Measurements from ENCODE around the gene MARK4.

MARK4 gene

GRCh38 chr19:45271735-45272108, 20.7 kb downstream of the MARK4 start:
- DNase-seq (ENCODE audit: low read depth), result no peak

DNA sequence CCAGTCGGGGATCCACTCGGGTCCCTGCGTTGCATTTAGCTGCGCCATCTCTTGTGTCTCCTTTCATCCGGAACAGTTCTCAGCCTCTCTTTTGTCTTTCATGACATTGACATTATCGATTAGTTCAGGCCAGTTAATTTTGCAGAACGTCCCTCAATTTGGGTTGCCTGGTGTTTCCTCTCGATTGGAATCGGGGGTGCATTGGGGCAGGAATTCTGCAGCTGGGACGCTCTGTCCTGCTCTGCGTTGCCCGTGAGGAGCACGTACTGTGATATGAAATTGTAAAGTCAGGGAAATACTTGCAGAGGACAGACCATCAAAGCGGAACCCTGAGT, 22.4 kb downstream of the MARK4 start:
- no peak for DNase-seq (ENCODE audit: low read depth)

GRCh38 chr19:45275370-45275971, 24.4 kb downstream of the MARK4 start:
- DNase-seq (ENCODE audit: low read depth), result no peak

DNA sequence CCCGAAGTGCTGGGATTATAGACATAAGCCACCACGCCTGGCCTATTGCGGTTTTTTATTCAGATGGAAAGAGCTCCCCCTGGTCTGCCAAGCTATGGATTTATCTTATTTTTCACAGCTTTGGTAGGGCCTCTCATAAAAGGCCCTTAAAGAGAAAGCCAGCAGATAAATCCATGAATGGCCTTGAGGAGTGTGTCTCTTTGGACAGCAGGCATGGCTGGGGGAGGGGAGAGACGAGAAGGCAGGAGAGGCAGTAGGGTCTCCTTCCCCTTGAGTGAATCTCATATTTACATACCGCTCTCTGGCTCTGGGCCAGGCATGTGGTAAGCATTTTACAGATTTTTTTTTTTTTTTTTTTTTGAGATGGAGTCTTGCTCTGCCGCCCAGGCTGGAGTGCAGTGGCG, 25.2 kb downstream of the MARK4 start:
- DNase-seq (ENCODE audit: low read depth), result no peak

GRCh38 chr19:45278087-45278486, 27.0 kb downstream of the MARK4 start:
- DNase-seq (ENCODE audit: low read depth), result no peak

GRCh38 chr19:45279587-45280192, 28.6 kb downstream of the MARK4 start:
- no peak for DNase-seq (ENCODE audit: low read depth)

GRCh38 chr19:45280471-45280961, 29.4 kb downstream of the MARK4 start:
- no peak for DNase-seq (ENCODE audit: low read depth)

DNA sequence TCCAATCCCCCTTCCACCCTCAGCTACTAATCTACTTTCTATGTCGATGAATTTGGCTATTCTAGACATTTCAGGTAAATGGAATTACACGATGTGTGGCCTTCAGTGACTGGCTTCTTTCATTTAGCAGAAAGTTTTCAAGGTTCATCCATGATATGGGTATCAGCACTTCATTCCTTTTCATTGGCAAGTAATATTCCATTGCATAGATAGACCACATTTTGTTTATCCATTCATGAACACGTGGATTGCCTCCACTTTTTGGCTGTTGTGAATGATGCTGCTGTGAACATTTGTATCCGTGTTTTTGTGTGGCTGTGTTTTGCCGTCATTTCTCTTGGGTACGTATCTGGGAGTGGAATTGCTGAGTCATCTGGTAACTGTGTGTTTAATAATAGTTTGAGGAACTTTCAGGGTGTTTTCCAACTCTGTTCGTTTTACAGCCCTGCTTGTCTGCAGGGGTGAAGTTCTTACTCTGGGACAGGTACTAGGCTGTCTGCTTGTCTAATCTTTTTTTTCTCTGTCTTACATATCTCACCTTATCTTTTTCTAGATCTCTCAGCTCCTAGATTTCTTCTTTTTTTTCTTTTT, 32.5 kb downstream of the MARK4 start:
- DNase-seq (ENCODE audit: low read depth), result no peak

GRCh38 chr19:45290381-45290931, 39.4 kb downstream of the MARK4 start:
- DNase-seq (ENCODE audit: low read depth), result no peak

DNA sequence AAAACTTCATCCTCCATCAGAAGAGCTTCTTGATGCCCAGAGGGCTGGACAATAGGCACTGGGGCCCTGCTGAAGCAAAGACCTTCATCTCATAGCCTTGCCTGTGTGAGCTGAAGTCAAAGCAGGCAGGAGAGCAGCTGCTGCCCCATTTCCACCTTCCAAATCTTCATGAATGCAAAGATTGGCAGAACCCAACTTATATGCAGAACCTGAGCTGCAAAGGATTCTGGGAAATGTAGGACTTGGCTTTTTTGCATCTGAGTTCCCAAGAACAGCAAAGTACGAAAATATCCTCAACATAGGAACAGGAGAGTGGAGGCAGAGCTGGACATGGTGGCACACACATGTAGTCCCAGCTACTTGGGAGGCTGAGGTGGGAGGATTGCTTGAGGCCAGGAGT, 40.8 kb downstream of the MARK4 start:
- no peak for DNase-seq (ENCODE audit: low read depth)

DNA sequence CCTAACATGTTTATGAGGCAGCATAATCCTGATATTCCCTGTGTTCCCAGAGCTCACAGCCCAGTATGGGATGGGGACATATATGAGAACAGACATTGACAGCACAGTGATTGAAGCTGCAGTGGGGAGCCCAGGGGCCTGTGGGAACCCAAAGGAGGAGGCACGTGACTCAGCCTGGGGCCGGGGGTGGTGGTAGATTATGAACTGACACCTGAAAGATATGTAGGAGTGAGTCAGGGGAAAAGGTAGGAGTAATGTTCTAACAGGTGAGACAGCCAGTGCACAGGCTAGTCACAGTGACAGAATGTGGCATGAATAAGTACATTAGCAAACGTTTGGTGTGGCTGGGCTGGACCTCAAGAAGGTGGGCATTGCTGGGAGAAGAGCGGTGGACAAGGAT, 42.6 kb downstream of the MARK4 start:
- DNase-seq (ENCODE audit: low read depth), result peak; percentile 19

DNA sequence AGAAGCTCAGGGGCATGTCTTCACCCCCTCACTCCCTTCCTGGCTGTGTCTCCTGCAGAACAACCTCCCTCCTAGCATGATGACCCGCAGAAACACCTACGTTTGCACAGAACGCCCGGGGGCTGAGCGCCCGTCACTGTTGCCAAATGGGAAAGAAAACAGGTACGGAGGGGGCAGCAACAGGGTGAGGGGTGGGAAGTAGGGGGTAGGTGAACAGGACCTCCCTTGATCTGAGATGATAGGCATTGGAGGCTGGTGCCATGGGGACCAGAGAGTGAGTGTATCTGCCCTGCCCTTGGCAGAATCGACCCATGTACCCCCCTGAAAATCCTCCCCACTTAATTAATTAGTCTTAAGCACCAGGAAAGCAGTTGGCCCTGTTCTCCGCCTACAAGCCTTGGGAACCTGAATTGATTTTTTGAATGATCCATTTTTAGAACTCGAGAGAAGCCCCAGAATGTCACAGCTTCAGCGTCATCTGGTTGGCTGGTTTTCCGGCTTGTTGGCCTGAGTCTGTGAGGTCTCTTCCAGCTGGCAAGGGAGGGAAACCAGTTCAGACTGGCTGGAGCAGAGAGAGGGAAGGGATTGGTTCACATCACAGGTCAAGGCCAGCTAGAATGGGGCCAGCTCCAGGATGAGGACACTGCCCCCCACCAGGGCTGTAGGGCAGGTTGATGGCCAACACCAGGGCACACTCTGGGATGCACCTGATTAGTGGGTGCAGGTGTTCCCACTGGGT, 43.4 kb downstream of the MARK4 start:
- no peak for DNase-seq (ENCODE audit: low read depth)

- DNase-seq (ENCODE audit: low read depth), result no peak
Measured at GRCh38 chr19:45295873-45296272, 44.8 kb downstream of the MARK4 start.

GRCh38 chr19:45296355-45296754, 45.3 kb downstream of the MARK4 start:
- no peak for DNase-seq (ENCODE audit: low read depth)

- no peak for DNase-seq (ENCODE audit: low read depth)
Measured at GRCh38 chr19:45297674-45298073, 46.6 kb downstream of the MARK4 start.

DNA sequence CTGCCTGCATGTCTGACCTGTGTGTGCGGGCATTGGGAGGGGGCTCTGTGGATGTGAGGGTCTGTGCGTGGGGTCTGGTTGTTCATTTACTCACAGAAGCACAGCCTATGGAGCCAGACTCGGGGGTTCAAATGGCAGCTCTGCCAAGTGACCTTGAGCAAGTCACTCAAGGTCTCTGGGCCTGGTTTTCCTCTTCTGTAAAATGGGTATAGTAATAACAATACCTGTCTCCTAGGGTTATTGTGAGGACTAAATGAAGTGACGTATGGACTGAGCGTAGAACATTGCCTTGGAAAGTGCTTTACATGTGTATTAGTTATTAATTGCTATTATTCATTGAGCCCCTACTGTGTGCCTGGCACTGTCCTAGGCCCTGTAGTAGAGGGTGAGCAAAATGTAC, 47.2 kb downstream of the MARK4 start:
- no peak for DNase-seq (ENCODE audit: low read depth)

DNA sequence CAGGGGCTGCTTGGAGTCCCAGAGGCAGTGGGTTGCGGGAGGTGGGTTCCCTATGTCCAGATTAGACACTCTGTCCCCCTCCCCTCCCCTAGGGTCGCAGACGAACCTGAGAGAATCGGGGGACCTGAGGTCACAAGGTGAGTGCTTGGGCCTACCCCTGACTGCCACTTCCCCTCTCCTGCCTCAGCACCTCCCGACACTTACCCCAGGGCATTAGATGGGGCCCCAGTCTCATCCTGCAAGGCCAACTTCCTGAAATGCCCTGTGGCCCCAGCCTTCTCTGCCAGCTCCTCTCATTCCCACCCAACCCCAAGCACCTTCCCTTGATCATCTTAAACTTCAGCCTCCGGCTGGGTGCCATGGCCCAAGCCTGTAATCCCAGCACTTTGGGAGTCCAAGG, 48.6 kb downstream of the MARK4 start:
- no peak for DNase-seq (ENCODE audit: low read depth)

GRCh38 chr19:45302416-45302815, 51.3 kb downstream of the MARK4 start:
- DNase-seq (ENCODE audit: low read depth), result no peak

DNA sequence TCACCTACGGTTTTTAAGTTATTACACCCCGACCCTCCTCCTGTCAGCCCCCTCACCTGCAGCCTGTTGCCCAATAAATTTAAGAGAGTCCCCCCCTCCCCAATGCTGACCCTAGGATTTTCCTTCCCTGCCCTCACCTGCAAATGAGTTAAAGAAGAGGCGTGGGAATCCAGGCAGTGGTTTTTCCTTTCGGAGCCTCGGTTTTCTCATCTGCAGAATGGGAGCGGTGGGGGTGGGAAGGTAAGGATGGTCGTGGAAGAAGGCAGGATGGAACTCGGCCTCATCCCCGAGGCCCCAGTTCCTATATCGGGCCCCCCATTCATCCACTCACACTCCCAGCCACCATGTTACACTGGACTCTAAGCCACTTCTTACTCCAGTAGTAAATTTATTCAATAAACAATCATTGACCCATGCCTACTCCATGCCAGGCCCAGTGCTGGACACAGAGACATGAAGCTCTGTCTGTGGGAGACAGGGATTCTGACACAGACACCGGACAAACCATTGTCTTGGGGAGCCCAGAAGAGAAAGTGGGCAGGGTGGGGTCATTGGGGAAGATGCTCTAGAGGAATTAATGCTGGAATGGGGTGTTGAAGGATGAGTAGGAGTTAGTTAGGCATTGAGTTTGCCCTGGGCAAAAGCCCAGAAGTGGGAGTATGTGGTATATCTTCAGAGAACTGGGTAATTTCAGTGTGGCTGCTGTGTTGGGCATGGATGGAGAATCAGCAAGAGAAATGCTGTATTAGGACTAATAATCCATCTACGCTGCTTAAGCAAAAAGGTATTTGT, 52.4 kb downstream of the MARK4 start:
- no peak for DNase-seq (ENCODE audit: low read depth)

DNA sequence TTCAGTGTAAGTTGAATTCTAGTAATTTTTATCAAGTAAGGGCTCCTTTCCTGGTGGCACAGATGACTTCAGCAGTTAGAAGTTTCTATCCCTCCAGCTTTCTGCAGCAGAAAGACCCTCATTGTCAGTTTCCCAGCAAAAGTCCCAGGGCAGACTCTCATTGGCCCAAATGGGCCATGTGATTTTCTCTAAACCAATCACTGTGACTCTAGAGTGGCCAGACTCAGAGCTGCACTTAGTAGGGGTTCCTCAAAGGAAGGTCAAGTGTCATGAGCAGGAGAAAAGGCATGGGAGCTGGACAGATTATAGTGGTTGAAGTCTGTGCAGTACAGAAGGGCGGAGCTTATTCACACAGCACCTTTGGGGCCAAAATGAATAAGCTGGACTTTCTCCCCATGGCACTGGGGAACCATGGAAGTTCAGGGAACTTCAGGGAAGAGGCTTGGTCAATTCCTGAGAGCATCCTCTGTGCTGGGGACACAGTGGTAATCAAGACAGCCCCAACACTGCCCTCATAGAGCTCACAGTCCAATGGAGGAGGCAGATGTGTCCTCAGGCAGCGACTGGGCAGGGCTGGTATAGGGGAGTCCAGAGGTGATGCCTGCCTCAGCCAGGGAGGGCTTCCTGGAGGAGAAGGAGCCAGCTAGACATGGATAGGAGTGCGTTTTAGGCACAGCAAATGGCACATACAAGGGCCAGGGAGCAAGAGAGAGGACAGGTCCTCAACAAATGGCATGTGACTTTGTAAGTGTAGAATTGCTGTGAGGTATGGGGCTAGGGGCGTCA, 53.3 kb downstream of the MARK4 start:
- no peak for DNase-seq (ENCODE audit: low read depth)

DNA sequence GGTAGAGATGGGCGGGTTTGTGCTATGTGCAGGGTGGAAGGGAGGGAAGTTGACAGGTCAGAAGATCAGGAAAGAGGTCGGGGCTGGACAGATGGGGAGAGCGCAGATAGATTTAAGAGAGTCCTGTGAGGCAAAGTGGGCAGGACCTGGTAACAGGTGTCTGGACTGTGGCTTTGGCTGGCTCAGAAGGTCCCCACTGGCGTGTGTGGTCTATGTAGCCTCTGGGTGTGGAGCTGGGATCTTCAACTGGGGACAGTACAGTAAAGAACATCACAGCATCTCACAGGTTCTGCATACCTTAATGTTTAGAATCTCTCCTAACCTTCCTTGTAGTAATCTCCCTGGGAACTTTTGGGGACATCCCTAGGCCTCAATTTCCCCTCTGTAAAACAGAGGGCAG, 53.9 kb downstream of the MARK4 start:
- DNase-seq (ENCODE audit: low read depth), result no peak

Measured in activated T-cell treated with anti-CD3 and anti-CD28 coated beads for 48 hours (primary cell).